Coronary artery (tissue), 2 donors: Measurements from ENCODE around the gene P2RY12.

Experiments used
- DNase-seq: peaks from one replicate; pipeline ENCODE4 v3.0.0-alpha.2; 2017; ENCODE audit warnings: low spot score
- H3K27ac ChIP-seq, 2 donors: fragments of 200-600 bp; sonication (generic); one replicate each; pipeline ENCODE4 v1.5.1; 2016 to 2019
- H3K4me3 ChIP-seq: fragments of 200-600 bp; sonication (generic); 2 replicates; pipeline ENCODE4 v1.5.1; 2016; ENCODE audit warnings: mild to moderate bottlenecking, moderate library complexity
- CTCF ChIP-seq: fragments of 200-600 bp; sonication (generic); IDR thresholded peaks from one replicate; pipeline ENCODE4 v1.5.1; 2019; ENCODE audit warnings: antibody characterized with exemption

The P2RY12 gene

DNA sequence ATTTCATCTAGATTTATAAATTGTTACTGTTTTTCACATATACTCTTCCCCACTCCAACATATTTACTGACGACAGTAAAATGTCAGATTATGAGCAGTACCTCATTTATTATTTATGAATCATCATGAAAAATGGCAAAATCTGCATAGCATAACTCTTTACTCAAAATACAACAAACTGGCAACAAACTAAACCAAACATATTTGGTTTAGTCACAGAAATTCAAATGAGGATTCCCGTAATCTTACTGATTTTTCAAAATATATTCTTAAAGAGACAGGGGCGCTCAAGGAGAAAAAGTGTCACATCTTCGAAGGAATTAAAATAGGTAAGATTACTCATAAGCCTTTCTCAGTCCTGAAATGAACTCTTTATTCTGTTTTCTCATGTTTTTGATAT lies 64.9 kb downstream of the P2RY12 start:
- H3K4me3 ChIP-seq = no peak overlapping the region
- no peak overlapping the region for H3K27ac ChIP-seq

DNA sequence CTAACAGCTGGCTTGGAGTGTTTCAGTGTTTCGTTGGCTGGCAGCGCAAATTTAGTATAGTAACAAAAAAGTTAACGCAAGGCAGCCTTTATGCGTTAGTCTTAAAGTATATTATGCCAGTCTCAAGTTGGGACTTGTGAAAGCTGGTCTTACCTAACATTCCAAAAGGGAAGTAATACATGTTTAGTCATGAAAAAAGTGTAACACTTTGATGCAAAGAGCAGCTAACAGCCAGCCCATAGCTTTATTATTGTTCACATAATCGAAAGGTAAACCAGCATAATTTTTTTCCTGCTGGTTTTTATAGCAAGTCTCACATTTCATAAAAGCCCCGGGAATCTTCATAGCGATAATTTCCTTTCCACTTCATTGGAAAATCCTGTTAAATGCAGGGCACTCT lies 65.6 kb downstream of the P2RY12 start:
- no peak for DNase-seq
- Histone ChIP-seq H3K4me3 (no peak overlapping the region), H3K27ac (no peak overlapping the region)
- TF ChIP-seq CTCF = no peak

More for the DNA sequence above, 64.9 kb downstream of the P2RY12 start:
- DNase-seq = no peak
- TF ChIP-seq CTCF = no peak

DNA sequence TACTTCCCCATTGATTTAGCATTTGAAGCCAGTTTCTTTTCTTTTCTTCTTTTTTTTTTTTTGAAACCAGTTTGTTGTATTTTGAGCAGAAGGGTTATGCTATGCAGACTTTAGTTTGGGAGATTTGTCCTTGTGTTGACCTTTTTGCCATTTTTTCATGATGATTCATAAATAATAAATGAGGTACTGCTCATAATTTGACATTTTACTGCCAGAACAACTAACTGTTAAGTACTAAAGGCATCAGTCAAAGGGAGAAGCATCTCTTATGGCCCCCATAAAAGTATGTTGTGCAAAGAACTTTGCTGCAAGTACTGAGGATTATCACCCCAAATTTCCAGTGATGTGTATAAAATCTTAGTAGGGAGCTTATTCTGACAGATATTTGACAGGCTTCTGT lies 66.2 kb downstream of the P2RY12 start:
- no peak overlapping the region for H3K27ac ChIP-seq
- no peak overlapping the region for H3K4me3 ChIP-seq
- no peak for DNase-seq
- no peak for TF ChIP-seq CTCF

GRCh38 chr3:151316267-151316991 lies 68.1 kb downstream of the P2RY12 start, which contains the start of gene GPR87:
Gene GPR87, minus strand, starts transcription at chr3:151316820. Its CDS starts 16,720 bp downstream, at chr3:151300100.
- no peak for TF ChIP-seq CTCF
- H3K27ac ChIP-seq = no peak within 1 kb of the TSS
- H3K4me3 ChIP-seq = no peak within 1 kb of the TSS
- DNase-seq = no peak

- no peak overlapping the region for H3K27ac ChIP-seq
- no peak for DNase-seq
These were observed 68.7 kb downstream of the P2RY12 start for GRCh38 chr3:151315846-151316245.

GRCh38 chr3:151315136-151315535 lies 69.4 kb downstream of the P2RY12 start:
- DNase-seq = no peak
- Histone ChIP-seq H3K27ac (no peak overlapping the region), H3K4me3 (no peak overlapping the region)
- TF ChIP-seq CTCF = no peak

More at GRCh38 chr3:151315846-151316245, 68.7 kb downstream of the P2RY12 start:
- no peak overlapping the region for H3K4me3 ChIP-seq
- no peak for TF ChIP-seq CTCF

DNA sequence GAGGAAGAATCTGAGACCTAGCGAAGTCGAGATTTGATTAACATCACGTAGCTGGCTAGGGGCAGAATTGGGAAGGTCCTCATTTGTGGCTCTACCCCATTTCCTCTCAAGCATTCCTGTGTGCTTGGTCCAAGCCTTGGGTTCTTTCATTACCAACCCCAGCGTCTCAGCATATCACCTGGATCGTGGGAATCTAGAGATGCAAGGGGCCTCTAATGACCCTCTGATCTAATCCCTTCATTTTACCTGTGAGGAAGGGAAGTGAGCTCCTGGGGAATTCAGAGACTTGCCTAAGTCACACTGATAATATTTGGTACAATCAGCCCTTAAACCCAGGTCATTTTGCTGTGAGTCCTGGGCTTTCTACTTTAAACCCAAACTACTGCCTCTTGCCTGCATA lies 70.0 kb downstream of the P2RY12 start:
- H3K27ac ChIP-seq = no peak overlapping the region
- no peak for TF ChIP-seq CTCF
- DNase-seq = no peak
- no peak overlapping the region for H3K4me3 ChIP-seq
